HAP-1 (cell line): Measurements from ENCODE around the gene LHFPL5.

Experiments
- DNase-seq, 2 experiments: peaks; one replicate each; pipeline ENCODE4 v3.0.0-alpha.2; 2016 to 2020; ENCODE audit warnings: low spot score in 2 of 2
- H3K27me3 ChIP-seq: fragments of 250-450 bp; sonication (Bioruptor Pico); 2 replicates; pipeline ENCODE4 v1.5.1; 2020; ENCODE audit warnings: low read depth, mild to moderate bottlenecking, moderate library complexity
- H3K36me3 ChIP-seq: fragments of 250-450 bp; sonication (Bioruptor Pico); replicated peaks from 2 replicates; pipeline ENCODE4 v1.5.1; 2020; ENCODE audit warnings: mild to moderate bottlenecking
- H3K4me1 ChIP-seq: fragments of 250-450 bp; sonication (Bioruptor Pico); 2 replicates; pipeline ENCODE4 v1.5.1; 2020; ENCODE audit warnings: mild to moderate bottlenecking
- H3K4me3 ChIP-seq: fragments of 250-450 bp; sonication (Bioruptor Pico); 2 replicates; pipeline ENCODE4 v1.5.1; 2020; ENCODE audit warnings: mild to moderate bottlenecking, moderate library complexity
- H3K9me3 ChIP-seq: fragments of 250-450 bp; sonication (Bioruptor Pico); 2 replicates; pipeline ENCODE4 v1.5.1; 2020; ENCODE audit warnings: mild to moderate bottlenecking, moderate library complexity
- in situ Hi-C: fragments of 300-500 bp; cut with MboI; formaldehyde crosslinking; loops from 3 replicates; pipeline ENCODE4 v1.14.3; 2020; ENCODE audit warnings: low sequenced_read_pairs, inconsistent platforms, mixed read lengths

LHFPL5 gene

DNA sequence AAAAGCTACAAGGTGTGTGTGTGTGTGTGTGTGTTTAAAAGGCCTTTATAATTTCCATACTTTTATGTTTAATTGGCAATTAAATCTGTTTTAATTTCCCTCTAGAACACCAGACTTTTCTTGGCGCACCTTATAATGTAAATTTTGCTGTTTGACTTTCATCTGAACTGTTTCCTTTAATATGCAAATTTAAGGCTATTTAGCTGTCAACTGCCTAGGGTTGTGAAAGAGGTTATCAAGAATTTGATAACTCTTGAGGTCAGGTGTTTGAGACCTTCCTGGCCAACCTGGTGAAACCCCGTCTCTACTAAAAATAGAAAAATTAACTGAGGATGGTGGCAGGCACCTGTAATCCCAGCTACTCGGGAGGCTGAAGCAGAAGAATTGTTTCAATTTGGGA lies 4.0 kb upstream of the LHFPL5 start:
- no peak for DNase-seq
- H3K9me3 ChIP-seq: no peaks in the 10 kb centered on the region
- in situ Hi-C loops: no loop called here
- no peaks in the 10 kb centered on the region for H3K36me3 ChIP-seq
- no peaks in the 10 kb centered on the region for H3K4me1 ChIP-seq
- no peaks in the 10 kb centered on the region; the same call in 1 of the 2 replicates for H3K27me3 ChIP-seq
- no peak overlapping the region for H3K4me3 ChIP-seq

DNA sequence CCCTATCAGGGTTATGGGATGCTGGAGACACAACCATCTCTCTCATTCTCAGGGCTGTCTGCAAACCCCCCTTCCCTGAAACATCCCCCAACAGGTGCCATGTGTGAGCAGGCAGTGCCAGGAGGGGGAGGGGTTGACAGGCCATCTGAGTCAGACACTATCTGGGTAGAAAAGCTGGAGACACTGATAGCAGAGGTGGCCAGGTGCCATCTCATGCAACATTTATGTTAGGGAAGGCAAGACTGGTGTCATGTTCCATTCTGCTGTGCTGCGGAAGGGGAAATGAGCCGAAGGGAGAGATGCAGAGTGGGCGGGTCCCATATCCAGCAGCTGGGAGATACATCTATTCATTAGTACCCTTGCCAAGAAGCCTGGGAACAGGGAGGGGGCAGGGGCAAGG lies 3.5 kb downstream of the LHFPL5 start:
- H3K4me1 ChIP-seq: no peaks in the 10 kb centered on the region
- H3K9me3 ChIP-seq: no peaks in the 10 kb centered on the region
- in situ Hi-C loops: no loop called here
- H3K4me3 ChIP-seq: no peak overlapping the region
- no peaks in the 10 kb centered on the region for H3K36me3 ChIP-seq
- no peaks in the 10 kb centered on the region for H3K27me3 ChIP-seq
- no peak for DNase-seq

GRCh38 chr6:35809809-35810208 lies 4.7 kb downstream of the LHFPL5 start:
- no peaks in the 10 kb centered on the region for H3K27me3 ChIP-seq
- DNase-seq: no peak
- in situ Hi-C loops: no loop called here
- no peaks in the 10 kb centered on the region for H3K4me1 ChIP-seq
- H3K4me3 ChIP-seq: no peak overlapping the region
- H3K9me3 ChIP-seq: no peaks in the 10 kb centered on the region
- H3K36me3 ChIP-seq: no peaks in the 10 kb centered on the region

- no peak for DNase-seq
- H3K4me3 ChIP-seq: no peak overlapping the region
- H3K36me3 ChIP-seq: no peaks in the 10 kb centered on the region
- in situ Hi-C loops: no loop called here
- no peaks in the 10 kb centered on the region for H3K27me3 ChIP-seq
- H3K4me1 ChIP-seq: no peaks in the 10 kb centered on the region
- no peaks in the 10 kb centered on the region for H3K9me3 ChIP-seq
Measured at GRCh38 chr6:35810971-35811698, 6.0 kb downstream of the LHFPL5 start.

- Histone ChIP-seq H3K36me3 (no peaks in the 10 kb centered on the region), H3K27me3 (no peaks in the 10 kb centered on the region), H3K4me3 (no peak overlapping the region), H3K9me3 (no peaks in the 10 kb centered on the region), H3K4me1 (no peaks in the 10 kb centered on the region)
- in situ Hi-C loops: no loop called here
- DNase-seq: no peak
Measured at GRCh38 chr6:35811699-35811995, 6.5 kb downstream of the LHFPL5 start.

GRCh38 chr6:35817515-35817914 lies 12.4 kb downstream of the LHFPL5 start:
- Histone ChIP-seq H3K4me1 (no peaks in the 10 kb centered on the region), H3K36me3 (no peaks in the 10 kb centered on the region), H3K4me3 (no peak overlapping the region), H3K27me3 (no peaks in the 10 kb centered on the region), H3K9me3 (no peaks in the 10 kb centered on the region)
- in situ Hi-C loops: no loop called here
- DNase-seq: no peak

DNA sequence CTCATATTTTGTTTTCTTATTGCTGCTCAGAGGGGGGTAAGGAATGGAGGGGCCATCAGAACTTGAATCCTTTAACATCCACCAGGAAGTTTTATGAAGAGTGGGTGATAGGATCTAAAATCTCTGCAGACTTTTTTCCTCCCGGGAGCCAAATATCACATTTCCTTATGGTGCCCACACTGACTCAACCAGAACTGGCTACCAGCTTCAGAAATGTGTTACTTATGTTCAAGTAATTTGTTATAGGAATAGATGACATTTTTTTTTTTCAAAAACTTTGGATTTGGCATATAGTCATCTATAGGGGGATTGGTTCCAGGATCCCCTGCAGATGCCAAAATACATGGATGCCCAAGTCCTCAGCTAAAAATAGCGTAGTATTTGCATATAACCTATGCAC lies 18.4 kb downstream of the LHFPL5 start:
- in situ Hi-C loops: no loop called here
- H3K36me3 ChIP-seq: no peaks in the 10 kb centered on the region
- H3K9me3 ChIP-seq: no peaks in the 10 kb centered on the region
- no peaks in the 10 kb centered on the region for H3K4me1 ChIP-seq
- H3K4me3 ChIP-seq: no peak overlapping the region
- H3K27me3 ChIP-seq: no peaks in the 10 kb centered on the region
- no peak for DNase-seq

DNA sequence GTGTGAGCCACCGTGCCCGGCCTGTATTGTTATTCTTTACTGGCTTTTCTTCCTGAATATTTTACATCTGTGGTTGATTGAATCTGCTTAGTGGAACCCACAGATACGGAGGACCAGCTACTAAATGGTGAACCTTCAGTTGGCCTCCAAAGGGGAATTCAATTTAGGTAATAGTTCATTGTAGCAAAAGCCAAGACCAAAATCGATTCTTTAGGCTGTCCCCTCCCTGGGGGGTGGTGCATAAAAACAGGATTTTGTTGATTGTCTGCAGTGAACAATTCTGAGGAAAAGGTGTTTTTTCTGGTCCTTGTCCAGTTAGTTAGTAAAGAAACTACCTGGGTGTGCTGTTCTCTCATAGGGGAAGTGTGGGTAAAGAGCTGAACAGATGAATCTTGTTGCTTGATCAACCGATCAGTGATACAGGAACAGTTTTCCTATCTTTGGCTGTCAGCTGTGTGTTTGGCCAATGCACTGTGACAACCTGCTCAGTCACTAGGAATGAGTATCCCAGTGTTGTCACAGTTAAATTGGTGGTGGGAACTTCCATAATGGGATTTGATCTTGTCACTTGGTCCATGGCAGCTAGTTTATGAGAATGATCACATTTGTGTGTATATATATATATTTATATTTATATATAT lies 19.5 kb downstream of the LHFPL5 start:
- no peaks in the 10 kb centered on the region for H3K27me3 ChIP-seq
- in situ Hi-C loops: no loop called here
- H3K9me3 ChIP-seq: no peaks in the 10 kb centered on the region
- no peaks in the 10 kb centered on the region for H3K4me1 ChIP-seq
- no peak overlapping the region for H3K4me3 ChIP-seq
- H3K36me3 ChIP-seq: no peaks in the 10 kb centered on the region
- no peak for DNase-seq

- no peaks in the 10 kb centered on the region for H3K27me3 ChIP-seq
- H3K4me3 ChIP-seq: no peak overlapping the region
- H3K9me3 ChIP-seq: no peaks in the 10 kb centered on the region
- peaks cover 17% of the 10 kb centered on the region for H3K36me3 ChIP-seq
- H3K4me1 ChIP-seq: no peaks in the 10 kb centered on the region
- no peak for DNase-seq
- in situ Hi-C loops: no loop called here
Measured at GRCh38 chr6:35829306-35829705, 24.2 kb downstream of the LHFPL5 start.

DNA sequence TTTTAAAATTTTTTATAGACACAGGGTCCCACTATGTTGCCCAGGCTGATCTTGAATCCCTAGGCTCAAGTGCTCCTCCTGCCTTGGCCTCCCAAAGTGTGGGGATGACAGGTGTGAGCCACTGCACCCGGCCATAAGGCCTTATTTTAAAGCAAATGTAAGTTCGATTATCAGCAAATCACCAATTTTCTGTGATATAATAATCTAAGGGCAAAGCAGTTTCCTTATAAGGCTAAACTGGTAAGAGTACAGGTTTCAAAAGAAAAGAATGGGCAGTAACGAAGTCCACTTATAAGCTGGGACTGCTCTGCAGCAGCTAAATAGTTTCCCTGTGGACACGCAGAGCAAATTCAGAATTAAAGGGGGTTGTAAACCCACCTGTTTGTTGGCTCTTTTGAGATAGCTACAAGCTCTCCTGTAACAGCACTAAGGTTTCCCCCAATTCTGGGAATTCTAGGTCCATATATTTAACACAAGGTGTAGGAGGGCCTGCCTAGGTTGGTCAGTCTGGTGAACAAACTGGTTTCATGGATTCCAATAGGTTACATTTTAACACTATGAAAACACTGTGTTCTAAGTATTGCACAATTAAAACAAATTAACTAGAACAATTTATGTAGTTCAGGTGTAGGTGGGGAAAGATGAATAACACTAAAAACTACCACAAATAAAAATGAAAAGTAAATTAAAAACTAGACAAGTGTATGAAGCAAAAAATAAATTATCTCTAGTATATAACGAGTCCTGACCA lies 26.3 kb downstream of the LHFPL5 start:
- DNase-seq: no peak
- H3K27me3 ChIP-seq: no peaks in the 10 kb centered on the region
- in situ Hi-C loops: no loop called here
- no peak overlapping the region for H3K4me3 ChIP-seq
- H3K36me3 ChIP-seq: peaks cover 39% of the 10 kb centered on the region
- H3K4me1 ChIP-seq: no peaks in the 10 kb centered on the region
- no peaks in the 10 kb centered on the region for H3K9me3 ChIP-seq

DNA sequence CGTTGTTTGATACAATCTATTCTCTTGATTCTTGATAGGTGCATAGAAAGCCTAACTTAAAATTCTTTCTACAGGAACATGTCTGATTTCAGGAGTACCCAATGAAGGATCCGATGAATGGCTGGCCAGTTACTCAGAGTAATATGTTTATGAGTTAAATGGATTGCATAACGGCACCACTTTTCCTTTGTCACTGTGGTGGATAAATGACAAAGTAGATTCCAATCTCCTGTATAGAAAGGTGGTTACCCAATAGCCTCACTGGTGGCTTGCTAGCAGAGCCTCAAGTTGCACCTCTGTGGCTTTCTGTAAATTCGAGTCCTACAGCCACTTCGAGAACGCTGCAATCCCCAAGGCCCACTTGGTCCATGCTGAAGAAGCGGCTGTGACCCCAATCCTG lies 28.4 kb downstream of the LHFPL5 start:
- no peaks in the 10 kb centered on the region for H3K4me1 ChIP-seq
- no peak for DNase-seq
- no peak overlapping the region for H3K4me3 ChIP-seq
- peaks cover 53% of the 10 kb centered on the region for H3K36me3 ChIP-seq
- in situ Hi-C loops: no loop called here
- no peaks in the 10 kb centered on the region for H3K27me3 ChIP-seq
- no peaks in the 10 kb centered on the region for H3K9me3 ChIP-seq

DNA sequence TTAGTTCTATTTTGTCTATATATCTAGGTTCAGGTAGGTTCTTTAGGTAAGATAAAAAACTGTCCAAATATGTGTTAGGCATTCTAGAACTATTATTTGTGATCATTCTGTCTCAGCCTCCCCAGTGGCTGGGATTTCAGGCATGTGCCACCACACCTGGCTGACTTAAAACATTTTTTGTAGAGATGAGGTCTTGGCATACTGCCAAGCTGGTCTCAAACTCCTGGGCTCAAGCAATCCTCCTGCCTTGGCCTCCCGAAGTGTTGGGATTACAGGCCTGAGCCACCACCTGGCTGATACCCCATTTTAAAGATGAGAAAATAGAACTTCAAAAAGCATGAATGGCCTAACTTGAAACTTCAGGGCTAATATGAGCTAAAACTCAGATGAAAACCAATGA lies 33.9 kb downstream of the LHFPL5 start:
- no peaks in the 10 kb centered on the region for H3K27me3 ChIP-seq
- H3K4me3 ChIP-seq: no peak overlapping the region
- in situ Hi-C loops: no loop called here
- no peak for DNase-seq
- H3K4me1 ChIP-seq: no peaks in the 10 kb centered on the region
- peaks cover 73% of the 10 kb centered on the region for H3K36me3 ChIP-seq
- H3K9me3 ChIP-seq: no peaks in the 10 kb centered on the region

GRCh38 chr6:35842381-35842780 lies 37.2 kb downstream of the LHFPL5 start:
- H3K36me3 ChIP-seq: peaks cover 60% of the 10 kb centered on the region
- H3K4me3 ChIP-seq: no peak overlapping the region
- DNase-seq: no peak
- H3K4me1 ChIP-seq: no peaks in the 10 kb centered on the region
- in situ Hi-C loops: no loop called here
- H3K9me3 ChIP-seq: no peaks in the 10 kb centered on the region
- no peaks in the 10 kb centered on the region for H3K27me3 ChIP-seq

GRCh38 chr6:35844290-35844689 lies 39.1 kb downstream of the LHFPL5 start:
- H3K4me3 ChIP-seq: no peak overlapping the region
- no peaks in the 10 kb centered on the region for H3K27me3 ChIP-seq
- H3K9me3 ChIP-seq: no peaks in the 10 kb centered on the region; the same call in 1 of the 2 replicates
- H3K36me3 ChIP-seq: peaks cover 59% of the 10 kb centered on the region
- no peak for DNase-seq
- no peaks in the 10 kb centered on the region for H3K4me1 ChIP-seq
- in situ Hi-C loops: no loop called here
